Trophoblast cell (in vitro differentiated cells and primary cell): ENCODE results near the gene PPP3R2.
A peak's percentile ranks its signal among the peaks of the same experiment; 100 is the strongest.

ENCODE experiments used
- DNase-seq, 2 donors: peaks; one replicate each; pipeline ENCODE4 v3.0.0-alpha.2; 2016
- H2AFZ ChIP-seq: 2 replicates; pipeline ENCODE4 v1.6.1; 2013; ENCODE audit warnings: low read length, moderate library complexity, mild to moderate bottlenecking; ENCODE audit not compliant: insufficient read depth, poor library complexity
- H2AK5ac ChIP-seq: 2 replicates; pipeline ENCODE4 v1.6.1; 2013; ENCODE audit warnings: mild to moderate bottlenecking, low read length
- H2BK120ac ChIP-seq: 2 replicates; pipeline ENCODE4 v1.6.1; 2013; ENCODE audit warnings: low read length, mild to moderate bottlenecking, moderate library complexity; ENCODE audit not compliant: insufficient read depth, poor library complexity
- H2BK12ac ChIP-seq: 2 replicates; pipeline ENCODE4 v1.6.1; 2013; ENCODE audit warnings: mild to moderate bottlenecking, low read length, moderate library complexity
- H2BK5ac ChIP-seq: 2 replicates; pipeline ENCODE4 v1.6.1; 2013; ENCODE audit warnings: low read length, low read depth, moderate library complexity, mild to moderate bottlenecking; ENCODE audit not compliant: poor library complexity
- H3K14ac ChIP-seq: 2 replicates; pipeline ENCODE4 v1.6.1; 2013; ENCODE audit warnings: mild to moderate bottlenecking, low read length
- H3K18ac ChIP-seq: 2 replicates; pipeline ENCODE4 v1.6.1; 2013; ENCODE audit warnings: mild to moderate bottlenecking, low read length
- H3K23ac ChIP-seq: 2 replicates; pipeline ENCODE4 v1.6.1; 2013; ENCODE audit warnings: low read length
- H3K27ac ChIP-seq: 2 replicates; pipeline ENCODE4 v1.5.1; 2013; ENCODE audit warnings: low read depth, mild to moderate bottlenecking, inconsistent platforms, low read length, moderate library complexity
- H3K27me3 ChIP-seq: 2 replicates; pipeline ENCODE4 v1.6.1; 2013; ENCODE audit warnings: inconsistent platforms, mild to moderate bottlenecking, low read length, moderate library complexity; ENCODE audit not compliant: insufficient read depth
- H3K36me3 ChIP-seq, 2 experiments: 1 replicate in 1 of 2; 2 replicates in 1 of 2; pipeline ENCODE4 v1.6.1; 2013; ENCODE audit warnings: low read length in 2 of 2, mild to moderate bottlenecking in 2 of 2, moderate library complexity in 1 of 2; ENCODE audit not compliant: insufficient read depth in 2 of 2, control insufficient read depth in 1 of 2
- H3K4ac ChIP-seq: 2 replicates; pipeline ENCODE4 v1.6.1; 2013; ENCODE audit warnings: low read depth, mild to moderate bottlenecking, low read length, moderate library complexity
- H3K4me1 ChIP-seq, 2 experiments: 1 replicate in 1 of 2; 2 replicates in 1 of 2; pipeline ENCODE4 v1.6.1; 2013; ENCODE audit warnings: low read length in 2 of 2, mild to moderate bottlenecking in 2 of 2, moderate library complexity in 1 of 2; ENCODE audit not compliant: insufficient read depth in 2 of 2, control insufficient read depth in 1 of 2
- H3K4me2 ChIP-seq: 2 replicates; pipeline ENCODE4 v1.6.1; 2013; ENCODE audit warnings: inconsistent platforms, mild to moderate bottlenecking, low read length, moderate library complexity
- H3K4me3 ChIP-seq: 2 replicates; pipeline ENCODE4 v1.5.1; 2013; ENCODE audit warnings: mild to moderate bottlenecking, low read depth, low read length, inconsistent platforms
- H3K79me1 ChIP-seq: one replicate; pipeline ENCODE4 v1.6.1; 2013; ENCODE audit warnings: low read length
- H3K79me2 ChIP-seq: 2 replicates; pipeline ENCODE4 v1.6.1; 2013; ENCODE audit warnings: low read length, mild to moderate bottlenecking; ENCODE audit not compliant: control insufficient read depth, insufficient read depth, poor library complexity
- H3K9ac ChIP-seq: 2 replicates; pipeline ENCODE4 v1.6.1; 2013; ENCODE audit warnings: mild to moderate bottlenecking, low read length
- H3K9me3 ChIP-seq: 2 replicates; pipeline ENCODE4 v1.6.1; 2013; ENCODE audit warnings: low read depth, mild to moderate bottlenecking, control low read depth, inconsistent platforms, low read length; ENCODE audit not compliant: insufficient read depth
- H4K12ac ChIP-seq: 2 replicates; pipeline ENCODE4 v1.6.1; 2013; ENCODE audit warnings: low read depth, mild to moderate bottlenecking, low read length, moderate library complexity
- H4K8ac ChIP-seq: 2 replicates; pipeline ENCODE4 v1.6.1; 2013; ENCODE audit warnings: low read depth, mild to moderate bottlenecking, low read length, moderate library complexity
- H4K91ac ChIP-seq: one replicate; pipeline ENCODE4 v1.6.1; 2013; ENCODE audit warnings: low read depth, mild to moderate bottlenecking, low read length, moderate library complexity
- WGBS: extraction: QIAGEN DNeasy Blood & Tissue Kit; methylation state at CpG from one replicate; pipeline ENCODE4 v1.1.7; 2013; ENCODE audit warnings: missing lambda C conversion rate; ENCODE audit not compliant: insufficient read length, insufficient coverage; ENCODE audit errors: extremely low coverage; 5-methylcytosine and 5-hydroxymethylcytosine counted together

PPP3R2 gene

GRCh38 chr9:101601904-101602765 lies 7.4 kb upstream of the PPP3R2 start:
- Histone ChIP-seq H3K27ac (no peak overlapping the region), H4K91ac (no peak overlapping the region), H3K18ac (no peak overlapping the region), H3K4me2 (no peak overlapping the region), H3K23ac (no peak overlapping the region), H4K8ac (no peak overlapping the region), H2BK5ac (no peak overlapping the region), H2AFZ (no peak overlapping the region), H3K9me3 (no peaks in the 10 kb centered on the region), H2AK5ac (no peak overlapping the region), H3K79me2 (no peaks in the 10 kb centered on the region), H4K12ac (no peak overlapping the region), H3K36me3 (no peaks in the 10 kb centered on the region), H3K4me1 (no peaks in the 10 kb centered on the region), H2BK12ac (no peak overlapping the region), H3K79me1 (no peaks in the 10 kb centered on the region), H3K4me3 (no peak overlapping the region), H2BK120ac (no peak overlapping the region), H3K4ac (no peak overlapping the region), H3K9ac (no peak overlapping the region), H3K14ac (no peak overlapping the region), H3K27me3 (no peaks in the 10 kb centered on the region)
- peak in 1 of 2 donors; percentile 67 for DNase-seq
- no CpG with 5 or more reads among the region's 11 CpGs for WGBS

GRCh38 chr9:101593345-101593744 lies 1.4 kb downstream of the PPP3R2 start:
- Histone ChIP-seq H3K14ac (no peak overlapping the region), H3K4me2 (no peak overlapping the region), H3K9ac (no peak overlapping the region), H3K36me3 (no peaks in the 10 kb centered on the region), H2BK120ac (no peak overlapping the region), H3K4ac (no peak overlapping the region), H4K12ac (no peak overlapping the region), H4K8ac (no peak overlapping the region), H2AFZ (no peak overlapping the region), H2BK12ac (no peak overlapping the region), H3K27me3 (no peaks in the 10 kb centered on the region), H4K91ac (no peak overlapping the region), H3K27ac (no peak overlapping the region), H3K23ac (no peak overlapping the region), H2AK5ac (no peak overlapping the region), H3K4me1 (no peaks in the 10 kb centered on the region), H2BK5ac (no peak overlapping the region), H3K18ac (no peak overlapping the region), H3K4me3 (no peak overlapping the region), H3K9me3 (no peaks in the 10 kb centered on the region), H3K79me1 (no peaks in the 10 kb centered on the region), H3K79me2 (no peaks in the 10 kb centered on the region)
- DNase-seq: no peak
- WGBS: no CpG with 5 or more reads among the region's 2 CpGs

GRCh38 chr9:101592788-101593187 lies 2.0 kb downstream of the PPP3R2 start:
- no peak overlapping the region for H3K27ac ChIP-seq

GRCh38 chr9:101591787-101592446 lies 2.9 kb downstream of the PPP3R2 start:
- H2AFZ ChIP-seq: no peak overlapping the region
- no peak overlapping the region for H3K14ac ChIP-seq
- no peak overlapping the region for H3K18ac ChIP-seq
- H3K27me3 ChIP-seq: no peaks in the 10 kb centered on the region
- no peak overlapping the region for H3K4ac ChIP-seq
- no peaks in the 10 kb centered on the region for H3K36me3 ChIP-seq
- no peaks in the 10 kb centered on the region for H3K79me1 ChIP-seq
- no peak overlapping the region for H3K9ac ChIP-seq
- no peaks in the 10 kb centered on the region for H3K9me3 ChIP-seq
- no peak for DNase-seq
- no peak overlapping the region for H4K12ac ChIP-seq
- H4K8ac ChIP-seq: no peak overlapping the region
- H3K27ac ChIP-seq: no peak overlapping the region
- no peak overlapping the region for H2BK12ac ChIP-seq
- H3K4me2 ChIP-seq: no peak overlapping the region
- no peaks in the 10 kb centered on the region for H3K79me2 ChIP-seq
- no peaks in the 10 kb centered on the region for H3K4me1 ChIP-seq
- H4K91ac ChIP-seq: no peak overlapping the region
- no peak overlapping the region for H3K23ac ChIP-seq
- H3K4me3 ChIP-seq: no peak overlapping the region
- H2AK5ac ChIP-seq: no peak overlapping the region
- no peak overlapping the region for H2BK120ac ChIP-seq
- no peak overlapping the region for H2BK5ac ChIP-seq

More at GRCh38 chr9:101592788-101593187, 2.0 kb downstream of the PPP3R2 start:
- Histone ChIP-seq H2BK120ac (no peak overlapping the region), H3K14ac (no peak overlapping the region), H3K18ac (no peak overlapping the region), H3K4me3 (no peak overlapping the region), H3K4me1 (no peaks in the 10 kb centered on the region), H4K91ac (no peak overlapping the region), H3K9ac (no peak overlapping the region), H2BK12ac (no peak overlapping the region), H3K79me2 (no peaks in the 10 kb centered on the region), H4K12ac (no peak overlapping the region), H3K23ac (no peak overlapping the region), H3K79me1 (no peaks in the 10 kb centered on the region), H2BK5ac (no peak overlapping the region), H4K8ac (no peak overlapping the region), H3K4ac (no peak overlapping the region), H3K27me3 (no peaks in the 10 kb centered on the region), H3K4me2 (no peak overlapping the region), H3K9me3 (no peaks in the 10 kb centered on the region), H2AK5ac (no peak overlapping the region), H2AFZ (no peak overlapping the region), H3K36me3 (no peaks in the 10 kb centered on the region)
- DNase-seq: no peak
